Nephron (organoid): ENCODE measurements around the gene SLC35F6.
A peak's percentile ranks its signal among the peaks of the same experiment; 100 is the strongest.

ENCODE experiments used
- H3K27ac Mint-ChIP-seq, 3 experiments: 2 replicates each; pipeline ENCODE4 v1.8.0; 2020; ENCODE audit warnings: mixed read lengths in 3 of 3, mild to moderate bottlenecking in 2 of 3, moderate library complexity in 1 of 3
- H3K27me3 Mint-ChIP-seq: 2 replicates; pipeline ENCODE4 v1.8.0; 2021; ENCODE audit warnings: low read depth, mild to moderate bottlenecking, moderate library complexity, mixed read lengths
- H3K36me3 Mint-ChIP-seq: 2 replicates; pipeline ENCODE4 v1.8.0; 2020; ENCODE audit warnings: low read depth, mixed read lengths
- H3K4me1 Mint-ChIP-seq: 2 replicates; pipeline ENCODE4 v1.8.0; 2020; ENCODE audit warnings: mixed read lengths
- H3K4me3 Mint-ChIP-seq, 3 experiments: 2 replicates each; pipeline ENCODE4 v1.8.0; 2020; ENCODE audit warnings: mild to moderate bottlenecking in 3 of 3, mixed read lengths in 3 of 3, moderate library complexity in 2 of 3
- H3K9me3 Mint-ChIP-seq: 2 replicates; pipeline ENCODE4 v1.8.0; 2020; ENCODE audit warnings: mixed read lengths
- CTCF ChIP-seq, 3 experiments: fragments of 200-600 bp; sonication (generic); IDR thresholded peaks; one replicate each; pipeline ENCODE4 v1.5.0; 2021; ENCODE audit warnings: antibody characterized with exemption in 3 of 3; ENCODE audit not compliant: unreplicated experiment in 3 of 3

Gene SLC35F6

GRCh38 chr2:26778507-26778906 lies 14.4 kb downstream of the SLC35F6 start:
- no peaks in the 10 kb centered on the region for H3K9me3 Mint-ChIP-seq
- no peak overlapping the region for H3K27ac Mint-ChIP-seq
- H3K4me3 Mint-ChIP-seq, result no peak overlapping the region
- H3K4me1 Mint-ChIP-seq, result no peaks in the 10 kb centered on the region
- no peaks in the 10 kb centered on the region for H3K27me3 Mint-ChIP-seq
- TF ChIP-seq CTCF (IDR thresholded peaks at IDR 0.05; ENCODE audit: unreplicated experiment in 3 of 3), result no peak
- peaks cover 24% of the 10 kb centered on the region for H3K36me3 Mint-ChIP-seq

GRCh38 chr2:26780203-26780760 lies 16.2 kb downstream of the SLC35F6 start:
- H3K36me3 Mint-ChIP-seq, result peaks cover 24% of the 10 kb centered on the region

GRCh38 chr2:26782876-26783704 lies 19.0 kb downstream of the SLC35F6 start:
- Mint-ChIP-seq H3K27ac (no peak overlapping the region), H3K36me3 (peaks cover 19% of the 10 kb centered on the region), H3K4me1 (peaks cover 11% of the 10 kb centered on the region), H3K27me3 (no peaks in the 10 kb centered on the region), H3K4me3 (no peak overlapping the region), H3K9me3 (no peaks in the 10 kb centered on the region)
- no peak for TF ChIP-seq CTCF (IDR thresholded peaks at IDR 0.05; ENCODE audit: unreplicated experiment in 3 of 3)

More at GRCh38 chr2:26780203-26780760, 16.2 kb downstream of the SLC35F6 start:
- H3K27me3 Mint-ChIP-seq, result no peaks in the 10 kb centered on the region
- H3K27ac Mint-ChIP-seq, result no peak overlapping the region
- no peaks in the 10 kb centered on the region for H3K4me1 Mint-ChIP-seq
- no peak overlapping the region for H3K4me3 Mint-ChIP-seq
- no peaks in the 10 kb centered on the region for H3K9me3 Mint-ChIP-seq
- TF ChIP-seq CTCF (IDR thresholded peaks at IDR 0.05; ENCODE audit: unreplicated experiment in 3 of 3), result no peak

- peak overlapping the region in 2 of 3 experiments; percentile 45 to 92 for H3K27ac Mint-ChIP-seq
- no peak for TF ChIP-seq CTCF (IDR thresholded peaks at IDR 0.05; ENCODE audit: unreplicated experiment in 3 of 3)
- H3K9me3 Mint-ChIP-seq, result peaks cover 7% of the 10 kb centered on the region
- no peaks in the 10 kb centered on the region for H3K27me3 Mint-ChIP-seq
- H3K4me3 Mint-ChIP-seq, result peak overlapping the region; percentile 78 to 85 (median 82)
- peaks cover 21% of the 10 kb centered on the region for H3K4me1 Mint-ChIP-seq
- peaks cover 30% of the 10 kb centered on the region for H3K36me3 Mint-ChIP-seq
Measured at GRCh38 chr2:26784570-26785234, 20.6 kb downstream of the SLC35F6 start.

GRCh38 chr2:26785431-26786206 lies 21.5 kb downstream of the SLC35F6 start, which contains the start of gene CENPA:
Gene CENPA, plus strand, starts transcription at chr2:26786056. Its CDS starts 141 bp downstream, at chr2:26786197.
- TF ChIP-seq CTCF (IDR thresholded peaks at IDR 0.05; ENCODE audit: unreplicated experiment in 3 of 3), result peak; percentile 17 to 28 (median 21)
- H3K36me3 Mint-ChIP-seq, result peaks cover 29% of the 10 kb centered on the region
- H3K27ac Mint-ChIP-seq, result peak within 1 kb of the TSS; percentile 45 to 92 (median 91)
- no peaks in the 10 kb centered on the region for H3K27me3 Mint-ChIP-seq
- H3K4me1 Mint-ChIP-seq, result peaks cover 21% of the 10 kb centered on the region
- H3K9me3 Mint-ChIP-seq, result peaks cover 11% of the 10 kb centered on the region
- peak within 1 kb of the TSS; percentile 88 to 90 (median 90) for H3K4me3 Mint-ChIP-seq
